Endometrial microvascular endothelial cells (primary cell): ENCODE results near the gene AFAP1. TPM values are rescaled to one million over a fixed set of nuclear protein-coding genes. Genes with fewer than 3 reads are reported as not detected.

ENCODE experiments used
- in situ Hi-C: cut with HindIII; loops from 2 replicates; pipeline ENCODE4 v1.10.0; 2017; ENCODE audit warnings: low sequenced_read_pairs, low pct_unique_long_range_greater_than_20kb; ENCODE audit errors: inconsistent ontology term
- total RNA-seq: library from RNA; depleted of rRNA; stranded (reverse); fragments of >200 nt; gene quantifications from one replicate; pipeline ENCODE4 v1.2.3, GENCODE V29; 2015; ENCODE audit errors: inconsistent ontology term

Gene AFAP1
- total RNA-seq, 1 donor from 2014 or later = 95.8 TPM

DNA sequence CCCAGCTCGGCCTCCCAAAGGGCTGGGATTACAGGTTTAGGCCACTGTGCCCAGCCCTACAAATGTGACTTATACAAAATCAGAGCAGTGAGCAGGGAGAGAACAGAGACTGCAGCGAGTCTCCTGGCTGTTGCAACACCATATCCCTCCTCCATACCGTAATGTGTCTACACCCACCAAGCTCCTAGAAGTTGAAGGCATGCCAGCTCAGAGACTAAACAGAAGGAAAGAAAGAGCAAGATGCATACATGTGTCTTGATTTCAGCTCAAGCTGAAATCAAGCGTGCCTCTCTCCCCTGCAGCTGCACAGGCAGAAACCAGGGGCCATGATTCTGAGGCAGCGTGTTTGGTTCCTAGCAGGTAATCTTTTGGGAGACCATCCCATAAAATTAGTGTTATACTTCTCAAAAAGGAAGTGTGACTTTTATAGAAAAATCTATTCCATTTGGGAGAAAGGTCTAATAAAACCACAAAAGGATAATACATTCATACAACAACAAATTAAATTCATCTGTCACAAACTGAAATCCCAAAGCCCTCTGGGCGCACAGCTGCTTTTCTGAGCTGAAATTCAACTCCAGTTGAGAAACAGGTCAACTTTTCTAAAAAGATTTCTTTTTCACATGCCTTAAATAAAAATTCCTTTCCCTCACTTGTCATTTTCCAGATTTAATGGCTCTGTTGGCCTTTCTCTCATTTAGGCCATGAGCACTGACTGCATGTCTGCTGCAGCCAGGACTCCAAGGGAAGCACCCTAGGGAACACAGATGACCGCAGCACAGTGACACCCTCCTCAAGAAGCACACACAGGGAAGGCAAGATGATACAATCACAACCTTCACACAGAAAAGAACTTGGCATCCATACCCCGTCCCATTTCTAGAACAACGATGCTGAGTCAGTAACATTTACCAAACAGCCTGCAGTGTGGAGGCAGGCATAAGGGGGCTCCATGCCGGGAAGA, 34.4 kb downstream of the AFAP1 start:
- in situ Hi-C loops = no loop called here

DNA sequence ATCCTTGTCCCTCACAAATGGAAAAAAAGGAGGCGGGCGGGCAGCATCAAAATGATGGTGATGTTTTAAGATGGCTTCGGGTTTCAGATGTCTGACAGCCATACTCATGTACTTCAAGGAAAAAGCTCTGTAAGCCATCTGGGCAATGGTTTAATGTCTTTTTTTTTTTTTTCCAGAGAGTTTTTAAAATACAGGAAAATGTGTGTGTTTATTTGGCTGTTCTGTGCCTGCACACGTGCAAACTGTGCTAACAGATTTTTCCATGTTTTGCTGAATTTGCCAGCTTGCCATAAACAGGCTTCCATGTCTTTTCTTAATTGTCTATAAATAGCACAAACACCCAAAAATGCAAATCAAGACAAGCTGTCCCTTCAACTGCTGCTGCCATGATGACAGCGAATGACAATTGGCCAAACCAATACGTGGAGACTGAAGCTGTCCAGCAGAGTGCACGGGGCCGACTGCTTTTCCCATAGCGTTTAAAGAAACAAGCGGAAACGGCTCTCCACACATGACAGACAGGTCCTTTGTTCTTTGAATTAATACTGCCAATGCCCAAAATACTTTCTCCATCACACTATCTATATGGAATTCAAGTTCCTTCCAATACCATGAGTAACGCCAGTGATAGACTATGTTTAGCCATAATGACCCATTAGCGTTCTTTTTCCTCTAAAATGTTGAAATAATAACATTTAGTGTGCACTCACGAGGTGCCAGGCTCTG, 35.7 kb downstream of the AFAP1 start:
- in situ Hi-C loops = no loop called here

GRCh38 chr4:7902826-7903225, 36.8 kb downstream of the AFAP1 start:
- in situ Hi-C loops = no loop called here

DNA sequence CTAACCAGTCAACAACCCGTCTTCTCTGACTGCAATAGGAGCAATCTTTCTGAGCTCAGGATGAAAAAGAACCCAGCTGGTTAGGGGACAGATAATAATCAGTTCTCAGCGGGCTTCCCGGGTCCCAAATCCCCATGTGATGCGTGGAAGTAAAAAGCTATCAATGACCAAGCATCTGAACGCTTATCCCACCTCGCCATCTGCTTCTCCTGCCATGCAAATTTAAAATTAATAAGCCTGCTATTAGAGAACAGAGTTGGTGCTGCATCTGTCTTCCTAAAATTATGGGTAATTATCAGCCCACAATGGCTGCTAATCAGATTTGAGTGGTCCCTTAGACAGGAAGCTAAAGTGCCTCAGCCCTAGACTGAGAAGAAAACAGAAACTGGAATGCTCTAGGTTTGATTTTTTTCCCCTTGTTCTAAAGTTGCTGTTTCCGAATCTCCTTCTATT, 37.5 kb downstream of the AFAP1 start:
- in situ Hi-C loops = no loop called here

DNA sequence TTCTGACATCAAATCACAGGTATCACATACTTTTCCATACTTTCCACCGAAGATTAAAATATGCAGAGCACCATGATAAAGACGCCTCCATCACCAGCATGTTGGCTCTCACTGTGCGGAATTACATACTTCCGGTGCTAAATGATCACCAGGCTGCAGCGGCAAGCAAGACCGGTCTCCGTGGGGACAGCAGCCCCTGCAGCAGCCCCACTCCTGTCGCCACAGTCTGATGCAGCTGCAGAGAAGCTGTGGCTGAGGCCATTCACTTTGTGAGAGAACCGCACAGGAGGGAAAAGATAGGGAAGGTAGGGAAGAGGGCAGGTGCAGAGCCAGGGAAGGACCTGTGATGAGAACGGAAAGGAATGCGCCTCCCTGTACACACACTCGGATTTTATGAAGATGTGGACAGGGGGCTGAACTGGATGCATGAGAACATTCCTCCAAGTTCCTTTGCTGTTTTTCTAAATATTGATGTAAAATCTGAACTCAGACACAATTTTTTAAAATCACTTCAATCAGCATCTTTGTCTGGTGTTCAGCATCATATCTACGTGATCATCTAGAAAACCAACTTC, 38.3 kb downstream of the AFAP1 start:
- in situ Hi-C loops = no loop called here

DNA sequence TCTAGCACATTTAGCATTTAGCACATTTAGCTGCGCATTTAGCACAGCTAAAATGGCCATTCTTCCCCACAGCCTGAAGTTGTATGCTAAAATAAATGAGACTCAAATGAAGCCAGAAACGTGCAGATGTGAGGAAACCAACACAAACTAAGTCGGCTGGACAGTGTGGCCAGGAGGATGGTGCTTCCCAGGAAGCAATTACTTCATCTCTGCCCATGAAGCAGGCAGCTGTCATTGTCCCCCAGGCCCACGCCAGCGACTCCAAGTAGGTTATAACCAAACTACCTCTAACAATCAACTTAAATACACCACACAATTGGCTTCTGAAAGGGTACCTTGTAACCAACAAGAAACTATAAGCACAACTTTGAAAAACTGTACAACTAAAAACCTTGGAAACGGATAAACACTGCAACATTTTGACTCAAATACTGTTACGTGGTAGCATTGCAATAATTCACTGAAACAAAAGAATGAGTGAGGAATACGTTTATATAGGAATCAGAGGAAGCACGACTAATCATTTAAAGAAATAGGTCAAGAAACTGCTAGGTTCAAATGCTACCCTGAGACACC, 39.2 kb downstream of the AFAP1 start:
- in situ Hi-C loops = no loop called here

- in situ Hi-C loops = no loop called here
Measured at GRCh38 chr4:7899184-7899869, 40.3 kb downstream of the AFAP1 start.

DNA sequence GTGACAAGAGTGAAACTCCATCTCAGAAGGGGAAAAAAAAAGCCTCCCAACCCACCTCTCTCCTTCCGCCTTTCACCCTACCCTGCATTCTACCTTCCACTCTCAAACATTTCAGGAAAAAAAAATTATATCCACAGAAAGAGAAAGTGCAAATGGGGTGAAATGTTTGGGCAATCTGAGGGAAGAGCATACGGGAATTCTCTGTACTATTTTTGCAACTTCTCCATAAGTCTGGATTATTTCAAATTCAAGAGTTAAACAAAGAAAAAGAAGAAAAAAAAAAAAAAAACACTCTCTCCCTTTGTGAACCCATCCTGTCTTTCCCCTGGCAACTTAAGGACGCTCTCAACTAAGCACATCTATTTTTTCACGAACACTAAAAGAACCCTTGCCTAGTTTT, 41.3 kb downstream of the AFAP1 start:
- in situ Hi-C loops = no loop called here

- in situ Hi-C loops = no loop called here
Measured at GRCh38 chr4:7897811-7898210, 41.9 kb downstream of the AFAP1 start.

GRCh38 chr4:7894677-7895181, 44.9 kb downstream of the AFAP1 start:
- in situ Hi-C loops = no loop called here

DNA sequence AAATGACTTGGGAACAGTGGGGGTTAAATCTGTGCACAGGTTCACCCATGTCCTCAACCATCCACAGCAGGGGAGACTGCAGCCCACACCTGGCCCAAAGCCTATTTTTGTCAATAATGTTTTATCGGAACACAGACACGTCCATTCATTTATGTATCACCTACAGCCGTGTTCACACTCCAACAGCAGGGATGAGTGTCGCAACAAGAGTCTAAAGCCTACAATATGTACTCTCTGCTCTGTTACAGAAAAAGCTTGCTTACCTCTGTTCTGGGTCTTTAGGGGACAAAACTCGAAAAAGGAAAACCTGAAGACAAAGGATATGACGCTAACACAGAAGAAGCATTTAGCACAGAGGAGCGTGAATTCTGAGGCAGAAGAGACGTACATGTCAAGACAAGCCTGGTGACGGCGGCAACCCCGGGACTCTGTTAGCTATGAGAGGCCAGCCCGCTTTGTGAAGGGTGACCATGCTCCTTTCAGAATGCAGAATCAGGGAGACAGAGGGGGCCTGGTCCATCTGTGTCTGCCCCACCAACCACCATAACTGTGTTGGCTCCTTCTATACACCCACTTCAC, 45.5 kb downstream of the AFAP1 start:
- in situ Hi-C loops = no loop called here

DNA sequence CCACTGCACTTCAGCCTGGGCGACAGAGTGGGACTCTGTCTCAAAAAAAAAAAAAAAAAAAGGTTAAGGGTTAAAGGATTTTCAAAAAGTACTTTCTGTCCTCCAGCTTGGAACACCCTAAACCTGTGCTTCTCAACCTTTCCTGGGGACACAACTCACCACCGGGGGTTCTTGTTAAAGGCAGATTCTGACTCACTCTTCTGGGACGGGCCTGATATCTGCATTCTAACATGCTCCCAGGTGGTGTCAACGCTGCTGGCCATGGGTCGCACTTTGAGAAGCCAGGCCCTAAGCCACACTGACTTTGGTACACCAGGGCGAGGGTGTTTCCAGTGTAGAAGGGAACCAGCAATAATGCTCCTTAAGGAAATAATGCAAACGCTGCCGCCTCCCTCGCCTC, 46.1 kb downstream of the AFAP1 start:
- in situ Hi-C loops = no loop called here

GRCh38 chr4:7892212-7893019, 47.2 kb downstream of the AFAP1 start:
- in situ Hi-C loops = no loop called here

DNA sequence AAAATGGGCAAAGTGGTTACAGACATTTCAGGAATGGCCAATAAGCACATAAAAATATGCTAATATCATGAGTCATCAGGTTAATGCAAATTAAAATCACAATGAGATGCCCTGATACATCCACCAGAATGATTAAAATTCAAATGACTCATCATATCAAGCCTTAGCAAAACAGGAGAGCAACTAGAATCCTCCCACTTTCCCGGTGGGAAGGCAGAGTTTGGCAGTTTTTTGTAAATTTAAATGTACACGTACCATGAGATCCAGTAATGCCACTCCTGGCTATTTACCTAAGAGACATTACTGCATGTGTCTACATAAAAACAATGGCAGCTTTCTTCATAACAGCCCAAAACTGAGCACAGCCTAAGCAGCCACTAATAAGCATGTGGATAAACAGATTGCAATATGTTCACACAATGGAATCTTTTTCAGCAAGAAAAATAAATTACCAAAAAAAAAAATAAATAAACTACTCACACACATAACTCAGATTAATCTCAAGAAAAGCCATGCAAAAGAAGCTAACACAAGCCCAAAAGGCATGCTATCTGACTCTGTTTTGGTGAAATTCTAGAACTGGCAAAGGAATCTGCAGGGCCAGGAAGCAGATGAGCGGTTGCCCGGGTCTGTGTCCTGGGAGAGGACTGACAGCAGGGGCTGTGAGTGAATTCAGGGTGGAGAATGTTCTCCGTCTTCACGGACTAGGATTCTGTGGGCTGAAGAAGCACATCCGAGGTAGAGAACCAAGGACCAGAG, 48.8 kb downstream of the AFAP1 start:
- in situ Hi-C loops = no loop called here

DNA sequence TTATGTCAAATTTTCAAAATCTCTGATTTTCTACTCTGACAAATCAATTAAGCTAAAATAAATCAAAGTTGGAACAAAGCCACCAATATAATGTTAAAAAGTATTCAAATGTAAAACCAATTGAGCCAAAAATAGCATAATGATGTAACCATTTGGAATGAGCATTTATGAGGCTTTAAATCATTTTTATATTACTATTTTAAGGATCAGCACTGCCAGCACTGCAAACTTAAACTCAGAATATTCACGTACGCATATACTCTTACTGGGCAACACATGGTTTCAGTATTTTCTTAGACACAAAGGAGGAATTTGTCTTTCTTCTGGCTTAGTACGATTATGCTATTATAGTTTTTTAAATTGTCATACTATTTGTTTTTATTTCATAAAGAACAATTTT, 52.2 kb downstream of the AFAP1 start:
- in situ Hi-C loops = no loop called here

GRCh38 chr4:7886007-7886973, 53.4 kb downstream of the AFAP1 start:
- in situ Hi-C loops = no loop called here
